ENCODE results near the gene LRRN2.

LRRN2 gene

DNA sequence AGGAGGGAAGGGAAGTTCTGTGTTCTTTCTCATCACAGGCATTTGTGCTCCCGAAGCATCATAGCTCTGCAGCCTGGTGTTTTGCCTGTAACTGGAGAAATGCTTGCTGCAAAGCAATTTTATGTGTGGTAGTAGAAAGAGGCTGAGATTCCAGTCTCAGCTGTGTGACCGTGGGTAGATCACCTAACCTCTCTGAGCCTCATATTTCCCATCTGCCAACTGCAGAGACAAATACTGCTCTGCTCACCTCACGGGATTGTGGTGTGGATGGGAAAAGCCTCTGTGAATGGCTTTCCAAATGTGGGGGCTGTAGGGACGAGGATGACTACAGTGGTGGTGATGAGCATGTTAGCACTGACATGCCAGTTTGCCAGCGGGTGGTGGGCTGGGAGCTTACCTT is 85.3 kb downstream of the LRRN2 start:
- no peaks in the 10 kb centered on the region for H3K36me3 ChIP-seq
- H3K4me2 ChIP-seq = no peak overlapping the region
- no peak overlapping the region for H3K27ac ChIP-seq
- H3K9ac ChIP-seq = no peak overlapping the region
- H4K20me1 ChIP-seq = no peaks in the 10 kb centered on the region
- H3K4me1 ChIP-seq = no peaks in the 10 kb centered on the region; the same call in 1 of the 2 replicates
- no peak for TF ChIP-seq Cebpa-rat (IDR thresholded peaks at IDR 0.05)
- no peaks in the 10 kb centered on the region for H3K27me3 ChIP-seq
- H3K4me3 ChIP-seq = no peak overlapping the region
- no peaks in the 10 kb centered on the region for H3K9me3 ChIP-seq

GRCh38 chr1:204599596-204599995 is 85.9 kb downstream of the LRRN2 start:
- no peak overlapping the region for H3K4me2 ChIP-seq
- no peaks in the 10 kb centered on the region for H3K27me3 ChIP-seq
- no peak overlapping the region for H3K9ac ChIP-seq
- H4K20me1 ChIP-seq = no peaks in the 10 kb centered on the region
- H3K4me1 ChIP-seq = no peaks in the 10 kb centered on the region; the same call in 1 of the 2 replicates
- no peak overlapping the region for H3K4me3 ChIP-seq
- no peaks in the 10 kb centered on the region for H3K36me3 ChIP-seq
- TF ChIP-seq Cebpa-rat (IDR thresholded peaks at IDR 0.05) = no peak
- H3K9me3 ChIP-seq = no peaks in the 10 kb centered on the region
- no peak overlapping the region for H3K27ac ChIP-seq

GRCh38 chr1:204599098-204599497 is 86.4 kb downstream of the LRRN2 start:
- Histone ChIP-seq H3K36me3 (no peaks in the 10 kb centered on the region), H3K27ac (no peak overlapping the region), H3K4me1 (no peaks in the 10 kb centered on the region; the same call in 1 of the 2 replicates), H3K9ac (no peak overlapping the region), H3K9me3 (no peaks in the 10 kb centered on the region), H3K4me2 (no peak overlapping the region), H3K4me3 (no peak overlapping the region), H4K20me1 (no peaks in the 10 kb centered on the region), H3K27me3 (no peaks in the 10 kb centered on the region)
- no peak for TF ChIP-seq Cebpa-rat (IDR thresholded peaks at IDR 0.05)

DNA sequence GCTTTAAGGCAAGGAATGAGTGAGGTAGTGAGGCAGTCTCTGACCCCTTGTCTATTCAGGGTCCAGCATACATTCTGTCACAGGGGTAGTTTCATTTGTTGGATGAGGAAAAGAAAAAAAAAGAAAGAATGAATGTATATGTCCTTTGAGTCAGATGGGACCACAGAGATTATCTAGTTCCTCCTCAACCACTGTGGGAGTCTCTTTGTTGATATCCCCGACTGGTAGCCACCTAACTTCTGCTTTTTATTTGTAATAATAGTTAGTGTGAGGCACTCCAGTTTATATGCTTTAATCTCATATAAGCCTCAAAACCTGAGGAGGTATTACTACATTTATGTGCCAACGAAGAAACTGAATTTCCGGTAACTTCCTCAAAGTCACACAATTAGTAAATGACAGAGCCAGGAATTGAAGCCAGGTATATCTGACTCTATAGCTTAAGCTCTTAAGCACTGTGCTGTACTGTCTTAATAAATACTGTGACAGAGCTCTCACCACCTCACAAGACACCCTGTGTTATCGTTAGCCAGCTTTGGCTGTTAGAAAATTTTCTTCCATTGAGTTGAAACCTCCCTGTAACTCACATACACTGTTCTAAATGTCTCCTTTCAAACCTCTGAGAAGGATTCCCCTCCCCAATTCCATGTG is 87.1 kb downstream of the LRRN2 start:
- Histone ChIP-seq H3K36me3 (no peaks in the 10 kb centered on the region), H3K9me3 (no peaks in the 10 kb centered on the region), H4K20me1 (no peaks in the 10 kb centered on the region), H3K4me1 (no peaks in the 10 kb centered on the region; the same call in 1 of the 2 replicates), H3K4me2 (no peak overlapping the region), H3K27me3 (no peaks in the 10 kb centered on the region), H3K27ac (no peak overlapping the region), H3K4me3 (no peak overlapping the region), H3K9ac (no peak overlapping the region)
- no peak for TF ChIP-seq Cebpa-rat (IDR thresholded peaks at IDR 0.05)

DNA sequence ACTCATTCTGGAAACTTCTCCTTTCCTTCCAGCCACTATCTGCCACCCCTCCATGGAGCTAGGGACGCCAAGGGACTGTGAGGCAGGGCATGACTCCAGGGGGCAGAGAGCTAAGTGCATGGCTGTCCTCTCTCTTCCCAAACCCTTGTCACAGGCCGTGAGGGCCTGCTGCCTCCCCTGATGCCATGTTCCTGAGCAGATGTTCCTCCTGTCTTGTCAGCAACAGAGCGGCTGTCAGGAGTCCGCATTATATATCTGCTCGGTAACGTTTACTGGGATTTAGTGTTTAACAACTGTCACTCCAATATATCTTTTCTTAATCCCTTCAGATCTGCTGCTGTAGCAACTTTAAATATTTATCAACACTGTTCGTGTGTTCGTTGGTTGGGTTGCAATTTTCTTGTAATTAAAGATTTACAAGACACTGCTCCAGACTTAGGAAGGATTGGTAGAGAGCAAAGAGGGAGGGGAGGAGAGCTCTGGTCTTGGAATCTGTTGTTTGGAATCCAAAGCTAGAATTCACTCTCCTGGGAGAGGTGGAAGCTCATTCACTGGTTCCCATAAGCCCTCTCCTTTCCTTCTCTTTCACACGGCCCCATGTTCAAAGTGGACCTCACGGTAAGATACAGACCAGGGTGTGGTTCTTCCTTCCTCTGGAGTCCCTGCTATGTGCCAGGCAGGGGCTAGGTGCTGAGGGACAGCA is 93.1 kb downstream of the LRRN2 start:
- H3K36me3 ChIP-seq = no peaks in the 10 kb centered on the region
- H3K4me1 ChIP-seq = peaks cover 6% of the 10 kb centered on the region
- H3K27ac ChIP-seq = no peak overlapping the region
- no peak overlapping the region for H3K9ac ChIP-seq
- no peak overlapping the region for H3K4me3 ChIP-seq
- no peaks in the 10 kb centered on the region for H3K27me3 ChIP-seq
- no peak overlapping the region for H3K4me2 ChIP-seq
- no peak for TF ChIP-seq Cebpa-rat (IDR thresholded peaks at IDR 0.05)
- no peaks in the 10 kb centered on the region for H3K9me3 ChIP-seq
- H4K20me1 ChIP-seq = no peaks in the 10 kb centered on the region

- no peak for TF ChIP-seq Cebpa-rat (IDR thresholded peaks at IDR 0.05)
- Histone ChIP-seq H3K4me1 (peaks cover 10% of the 10 kb centered on the region), H3K36me3 (no peaks in the 10 kb centered on the region), H3K4me3 (no peak overlapping the region), H3K27ac (no peak overlapping the region), H3K9ac (no peak overlapping the region), H3K4me2 (no peak overlapping the region), H4K20me1 (no peaks in the 10 kb centered on the region), H3K9me3 (no peaks in the 10 kb centered on the region), H3K27me3 (no peaks in the 10 kb centered on the region)
These were observed 94.0 kb downstream of the LRRN2 start for GRCh38 chr1:204591473-204592090.

GRCh38 chr1:204589409-204590038 is 96.0 kb downstream of the LRRN2 start:
- Histone ChIP-seq H3K4me1 (peaks cover 21% of the 10 kb centered on the region), H3K27ac (no peak overlapping the region), H3K4me2 (no peak overlapping the region), H3K36me3 (no peaks in the 10 kb centered on the region), H3K9ac (no peak overlapping the region), H3K27me3 (no peaks in the 10 kb centered on the region), H3K9me3 (no peaks in the 10 kb centered on the region), H4K20me1 (no peaks in the 10 kb centered on the region), H3K4me3 (no peak overlapping the region)
- TF ChIP-seq Cebpa-rat (IDR thresholded peaks at IDR 0.05) = no peak

DNA sequence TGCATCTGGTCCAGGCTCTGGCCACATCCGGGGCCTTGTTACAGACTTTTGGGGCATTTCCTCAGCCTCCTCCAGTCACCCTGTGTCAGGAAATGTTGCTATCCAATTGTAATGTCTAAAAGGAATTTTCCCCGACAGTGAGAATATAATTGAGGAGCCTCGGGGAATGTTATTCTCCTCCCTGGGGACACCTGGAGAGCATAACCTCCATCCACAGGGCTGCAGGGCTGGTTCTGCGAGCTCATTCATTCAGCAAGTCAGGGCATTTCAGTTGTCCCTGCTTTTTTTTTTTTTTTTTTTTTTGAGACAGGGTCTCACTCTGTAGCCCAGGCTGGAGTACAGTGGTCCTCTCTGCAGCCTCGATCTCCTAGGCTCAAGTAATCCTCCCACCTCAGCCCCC is 96.7 kb downstream of the LRRN2 start:
- TF ChIP-seq Cebpa-rat (IDR thresholded peaks at IDR 0.05) = no peak
- peaks cover 27% of the 10 kb centered on the region for H3K4me1 ChIP-seq
- H3K27ac ChIP-seq = no peak overlapping the region
- H3K9ac ChIP-seq = no peak overlapping the region
- no peaks in the 10 kb centered on the region for H4K20me1 ChIP-seq
- no peak overlapping the region for H3K4me2 ChIP-seq
- H3K4me3 ChIP-seq = no peak overlapping the region
- H3K27me3 ChIP-seq = no peaks in the 10 kb centered on the region
- H3K36me3 ChIP-seq = no peaks in the 10 kb centered on the region
- no peaks in the 10 kb centered on the region for H3K9me3 ChIP-seq

DNA sequence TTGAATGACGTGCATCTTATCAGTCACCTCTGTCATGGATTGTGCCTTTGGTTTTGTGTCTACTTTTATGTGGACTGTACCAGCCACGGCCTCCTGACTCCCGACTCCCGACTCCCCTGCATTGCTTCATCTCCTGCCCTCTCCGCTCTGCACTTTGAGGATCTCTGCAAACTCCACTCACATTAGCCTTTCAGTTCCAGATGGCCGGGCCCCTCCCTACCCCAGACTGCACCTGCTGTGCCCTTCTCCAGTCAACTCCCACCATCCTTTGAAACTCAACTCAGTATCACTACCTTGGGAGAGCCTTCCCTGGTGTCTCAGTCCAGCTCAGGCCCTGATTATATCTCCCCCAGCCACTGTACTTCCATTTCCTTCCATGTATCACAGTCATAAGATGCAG is 97.9 kb downstream of the LRRN2 start:
- H3K9me3 ChIP-seq = no peaks in the 10 kb centered on the region
- peaks cover 27% of the 10 kb centered on the region for H3K4me1 ChIP-seq
- no peak for TF ChIP-seq Cebpa-rat (IDR thresholded peaks at IDR 0.05)
- H3K36me3 ChIP-seq = no peaks in the 10 kb centered on the region
- no peak overlapping the region for H3K4me3 ChIP-seq
- H3K4me2 ChIP-seq = peak overlapping the region; percentile 47
- H3K9ac ChIP-seq = no peak overlapping the region
- H3K27me3 ChIP-seq = no peaks in the 10 kb centered on the region
- no peaks in the 10 kb centered on the region for H4K20me1 ChIP-seq
- no peak overlapping the region for H3K27ac ChIP-seq

Data from BLaER1 (cell line).